SK-N-SH (cell line): ENCODE measurements around the gene TRPC4AP. TPM values are rescaled to one million over a fixed set of nuclear protein-coding genes. Genes with fewer than 3 reads are reported as not detected.

ENCODE experiments used
- CTCF ChIA-PET: fragments of 300-600, 350-600 bp; formaldehyde crosslinking; extraction: SDS; loops from one replicate; lab custom pipeline; 2021; lab: Yijun Ruan, JAX
- POLR2A ChIA-PET: fragments of 350-600 bp; sonication (Branson Sonifier 250); formaldehyde crosslinking; extraction: SDS; loops from one replicate; lab custom pipeline; 2020; ENCODE audit warnings: antibody characterized with exemption, inconsistent platforms; lab: Yijun Ruan, JAX
- DNase-seq: peaks from one replicate; pipeline ENCODE4 v3.0.0; 2012
- H2AFZ ChIP-seq: fragments of 200-600 bp; sonication (generic); 2 replicates; pipeline ENCODE4 v1.8.1; 2016; ENCODE audit warnings: antibody characterized with exemption, mild to moderate bottlenecking, low read depth
- H3F3A ChIP-seq: fragments of 200-600 bp; sonication (generic); replicated peaks from 2 replicates; pipeline ENCODE3; 2016; ENCODE audit warnings: antibody characterized with exemption, mild to moderate bottlenecking; ENCODE audit not compliant: insufficient read depth
- H3K27ac ChIP-seq, 2 experiments: fragments of 200-500 bp in 1 of 2; fragments of 200-600 bp in 1 of 2; sonication (Bioruptor generic) in 1 of 2; sonication (generic), shearing (Covaris generic) in 1 of 2; 2 replicates each; pipeline versions ENCODE4 v1.5.1 to v1.6.1; 2014 to 2016; ENCODE audit warnings: low read depth in 2 of 2, inconsistent platforms in 1 of 2, low read length in 1 of 2, mild to moderate bottlenecking in 1 of 2, mixed read lengths in 1 of 2
- H3K27me3 ChIP-seq: fragments of 200-600 bp; sonication (generic), shearing (Covaris generic); 2 replicates; pipeline ENCODE4 v1.6.1; 2016; ENCODE audit warnings: mixed run types; ENCODE audit not compliant: insufficient read depth
- H3K36me3 ChIP-seq, 2 experiments: fragments of 200-500 bp in 1 of 2; fragments of 200-600 bp in 1 of 2; sonication (Bioruptor generic) in 1 of 2; sonication (generic) in 1 of 2; replicated peaks in 1 of 2; 2 replicates each; pipeline versions ENCODE3 to v1.5.1; 2014 to 2016; ENCODE audit warnings: low read length in 1 of 2, mild to moderate bottlenecking in 1 of 2; ENCODE audit not compliant: insufficient read depth in 2 of 2, control insufficient read depth in 1 of 2
- H3K4me1 ChIP-seq, 2 experiments: fragments of 200-500 bp in 1 of 2; fragments of 200-600 bp in 1 of 2; sonication (Bioruptor generic) in 1 of 2; sonication (generic), shearing (Covaris generic) in 1 of 2; 2 replicates each; pipeline versions ENCODE4 v1.5.1 to v1.6.1; 2014 to 2016; ENCODE audit warnings: low read depth in 1 of 2, low read length in 1 of 2, mixed run types in 1 of 2; ENCODE audit not compliant: insufficient read depth in 2 of 2, control insufficient read depth in 1 of 2
- H3K4me2 ChIP-seq: fragments of 200-600 bp; sonication (generic), shearing (Covaris generic); 2 replicates; pipeline ENCODE4 v1.6.1; 2017; ENCODE audit warnings: mixed run types
- H3K4me3 ChIP-seq, 2 experiments: fragments of 200-500 bp in 1 of 2; fragments of 200-600 bp in 1 of 2; sonication (Bioruptor generic) in 1 of 2; sonication (generic), shearing (Covaris generic) in 1 of 2; 2 replicates each; pipeline versions ENCODE4 v1.5.1 to v1.8.1; 2014 to 2016; ENCODE audit warnings: low read depth in 2 of 2, inconsistent platforms in 1 of 2, low read length in 1 of 2, mild to moderate bottlenecking in 1 of 2, mixed read lengths in 1 of 2, moderate library complexity in 1 of 2
- H3K79me2 ChIP-seq: fragments of 200-600 bp; sonication (generic); 2 replicates; pipeline ENCODE4 v1.8.1; 2017; ENCODE audit warnings: mild to moderate bottlenecking; ENCODE audit not compliant: insufficient read depth
- H3K9ac ChIP-seq: fragments of 200-600 bp; sonication (generic); 2 replicates; pipeline ENCODE4 v1.6.1; 2017; ENCODE audit warnings: mixed run types
- H3K9me2 ChIP-seq: fragments of 200-600 bp; sonication (generic); 2 replicates; pipeline ENCODE4 v1.6.1; 2017; ENCODE audit warnings: mixed run types
- H3K9me3 ChIP-seq: fragments of 200-600 bp; sonication (generic); 2 replicates; pipeline ENCODE4 v1.6.1; 2017; ENCODE audit warnings: mixed run types, mild to moderate bottlenecking, moderate library complexity
- H4K20me1 ChIP-seq: fragments of 200-600 bp; sonication (generic); 2 replicates; pipeline ENCODE4 v1.6.1; 2017; ENCODE audit warnings: mild to moderate bottlenecking, mixed run types; ENCODE audit not compliant: insufficient read depth
- CHD2 ChIP-seq: fragments of 150-350 bp; IDR thresholded peaks from 2 replicates; pipeline ENCODE4 v1.6.1; 2018; ENCODE audit warnings: low read length; ENCODE audit not compliant: partially characterized antibody
- ELF1 ChIP-seq: IDR thresholded peaks from 2 replicates; pipeline ENCODE4 v1.4.0; 2012
- EP300 ChIP-seq, 2 experiments: IDR thresholded peaks; 2 replicates each; pipeline versions ENCODE4 v1.4.0 to v1.6.1; 2012; ENCODE audit warnings: borderline replicate concordance in 1 of 2, low read depth in 1 of 2, low read length in 1 of 2
- EZH2phosphoT487 ChIP-seq: fragments of 200-600 bp; sonication (generic); IDR thresholded peaks from 2 replicates; pipeline ENCODE4 v1.6.1; 2017; ENCODE audit warnings: low read depth, mixed run types, mild to moderate bottlenecking, antibody characterized with exemption, moderate library complexity, borderline replicate concordance
- FOSL2 ChIP-seq: IDR thresholded peaks from 2 replicates; pipeline ENCODE4 v1.4.0; 2012; ENCODE audit warnings: low read depth, mild to moderate bottlenecking, moderate library complexity, borderline replicate concordance
- FOXJ3 ChIP-seq: sonication (generic); formaldehyde crosslinking; IDR thresholded peaks from 2 replicates; pipeline ENCODE4 v1.5.1; 2020; ENCODE audit warnings: mild to moderate bottlenecking, missing genetic modification reagents
- GATA2 ChIP-seq: sonication (generic); formaldehyde crosslinking; IDR thresholded peaks from 2 replicates; pipeline ENCODE4 v1.5.0; 2020; ENCODE audit warnings: mild to moderate bottlenecking, missing genetic modification reagents
- MXI1 ChIP-seq: IDR thresholded peaks from 2 replicates; pipeline ENCODE4 v1.6.1; 2012; ENCODE audit warnings: mild to moderate bottlenecking, low read depth, low read length, improper control_type of control experiment
- POLR2AphosphoS5 ChIP-seq: IDR thresholded peaks from 2 replicates; pipeline ENCODE4 v1.6.1; 2012; ENCODE audit warnings: low read depth, low read length
- RAD21 ChIP-seq: IDR thresholded peaks from 2 replicates; pipeline ENCODE4 v1.6.1; 2012; ENCODE audit warnings: mild to moderate bottlenecking, low read length
- RFX5 ChIP-seq: IDR thresholded peaks from 2 replicates; pipeline ENCODE4 v1.6.1; 2012; ENCODE audit warnings: mild to moderate bottlenecking, improper control_type of control experiment, low read length
- RXRA ChIP-seq: IDR thresholded peaks from 2 replicates; pipeline ENCODE4 v1.4.0; 2012; ENCODE audit warnings: low read depth, mild to moderate bottlenecking, borderline replicate concordance
- SMC3 ChIP-seq: IDR thresholded peaks from 2 replicates; pipeline ENCODE4 v1.6.1; 2012; ENCODE audit warnings: low read depth, low read length, improper control_type of control experiment
- TCF12 ChIP-seq: IDR thresholded peaks from 2 replicates; pipeline ENCODE4 v1.4.0; 2012
- TEAD4 ChIP-seq: IDR thresholded peaks from 2 replicates; pipeline ENCODE4 v1.4.0; 2012; ENCODE audit warnings: mild to moderate bottlenecking, borderline replicate concordance; ENCODE audit not compliant: insufficient read depth
- YY1 ChIP-seq: IDR thresholded peaks from 2 replicates; pipeline ENCODE4 v1.4.0; 2012; ENCODE audit warnings: low read depth, mild to moderate bottlenecking
- WGBS: methylation state at CpG from one replicate; pipeline ENCODE4 v1.1.6; 2017; ENCODE audit warnings: low lambda C conversion rate; 5-methylcytosine and 5-hydroxymethylcytosine counted together
- polyA plus RNA-seq, 3 experiments: library from polyadenylated mRNA; depleted of rRNA; stranded (reverse); fragments of >200 nt; gene quantifications; 2 replicates each; pipeline ENCODE4 v1.2.3, GENCODE V29; 2012
- TF ChIP-seq, protein P1 (sequence below): fragments of 200-600 bp; sonication (generic); IDR thresholded peaks from 2 replicates; pipeline ENCODE4 v1.6.1; 2017; ENCODE audit warnings: antibody characterized with exemption, mild to moderate bottlenecking, moderate library complexity
- TF ChIP-seq, protein P2 (sequence below): IDR thresholded peaks from 2 replicates; pipeline ENCODE4 v1.4.0; 2012; ENCODE audit warnings: low read depth, borderline replicate concordance
- TF ChIP-seq, protein P3 (sequence below): IDR thresholded peaks from 2 replicates; pipeline ENCODE4; 2012
- TF ChIP-seq, protein P4 (sequence below): IDR thresholded peaks from 2 replicates; pipeline ENCODE4 v1.4.0; 2012; ENCODE audit warnings: low read depth, borderline replicate concordance

TRPC4AP gene
- polyA plus RNA-seq, 1 of the 3 experiments (the other 2 are of a cell fraction) = 57.4 TPM

DNA sequence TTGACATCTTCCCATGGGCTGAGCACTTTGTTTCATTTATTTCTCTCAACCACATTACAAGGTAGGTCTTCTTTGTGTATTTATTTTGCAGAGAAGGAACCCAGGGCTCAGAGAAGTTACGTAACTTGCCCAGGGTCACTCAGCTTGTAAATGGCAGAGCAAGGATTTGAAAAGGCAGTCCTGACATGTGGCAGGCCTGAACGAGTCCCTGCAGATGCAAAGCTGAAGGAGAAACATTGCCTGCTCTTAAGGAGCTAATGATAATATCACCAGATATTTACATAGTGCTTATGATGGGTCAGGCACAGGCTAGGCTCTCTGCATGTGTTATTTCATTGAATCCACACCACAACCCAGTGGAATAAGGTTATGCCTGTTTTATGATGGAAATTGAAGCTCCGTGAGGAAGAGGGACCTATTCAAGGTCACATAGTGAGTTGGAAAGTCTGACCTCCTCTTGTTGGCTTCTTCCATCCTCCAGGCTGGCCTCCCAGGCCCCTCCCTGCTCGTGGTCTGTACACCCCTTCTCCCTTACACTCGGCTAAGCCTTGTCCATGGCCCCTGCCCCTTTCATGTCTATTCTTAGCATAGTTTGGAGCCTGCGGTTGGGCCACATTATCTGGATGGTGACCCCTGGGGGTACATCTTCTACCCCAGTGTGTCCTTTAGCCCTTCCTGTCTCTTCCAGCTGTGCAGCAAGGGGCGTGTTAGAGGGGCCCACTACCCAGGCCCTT is 124.4 kb downstream of the TRPC4AP start:
- ChIA-PET CTCF (interaction anchor here (1.0 kb wide), 1 partner anchor 94 kb away, joined by 4 read pairs; no protein-coding TSS in a partner anchor), POLR2A (interaction anchor here (0.6 kb wide), 1 partner anchor 13 kb away, joined by 3 read pairs; no protein-coding TSS in a partner anchor)

DNA sequence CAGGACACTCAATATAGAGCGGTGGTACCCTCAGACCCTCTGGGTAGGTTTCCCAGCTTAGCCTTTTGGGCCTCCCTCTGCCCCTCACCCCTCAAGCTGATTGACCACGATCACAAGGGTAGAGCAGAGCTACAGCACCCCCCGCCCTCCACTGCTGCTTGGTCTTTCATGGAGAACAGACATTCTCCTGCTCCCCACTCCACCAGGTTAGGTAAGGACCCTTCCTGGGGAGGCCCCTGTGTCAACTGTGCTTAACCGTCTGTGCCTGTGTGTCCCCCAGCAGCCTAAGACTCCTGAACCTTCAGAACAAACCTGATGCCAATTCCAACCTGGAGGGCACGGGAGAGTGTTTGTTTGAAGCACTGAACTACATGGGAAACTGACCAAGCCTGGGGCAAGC is 125.2 kb downstream of the TRPC4AP start:
- H4K20me1 ChIP-seq = no peaks in the 10 kb centered on the region
- ChIA-PET CTCF (interaction anchor here (1.0 kb wide), 1 partner anchor 93 kb away, joined by 4 read pairs; no protein-coding TSS in a partner anchor), POLR2A (no interaction called here)
- no peaks in the 10 kb centered on the region for H3K36me3 ChIP-seq
- no peaks in the 10 kb centered on the region for H3K9me3 ChIP-seq
- DNase-seq = no peak
- no peak overlapping the region for H3K4me3 ChIP-seq
- no peaks in the 10 kb centered on the region for H3K79me2 ChIP-seq
- H2AFZ ChIP-seq = no peak overlapping the region
- H3K27me3 ChIP-seq = no peaks in the 10 kb centered on the region
- H3F3A ChIP-seq = no peaks in the 10 kb centered on the region
- peaks cover 0 to 7% of the 10 kb centered on the region in 2 experiments; a peak in 1 of 4 replicates for H3K4me1 ChIP-seq
- H3K4me2 ChIP-seq = no peak overlapping the region
- H3K9me2 ChIP-seq = no peaks in the 10 kb centered on the region
- H3K27ac ChIP-seq = no peak overlapping the region
- WGBS = 73% methylated on average over 5 of the region's 5 CpGs
- no peak overlapping the region for H3K9ac ChIP-seq
- TF ChIP-seq POLR2AphosphoS5 = no peak
- no peak for TF ChIP-seq TCF12
- TF ChIP-seq TEAD4 = no peak
- no peak for TF ChIP-seq YY1
- TF ChIP-seq, protein P1, sequence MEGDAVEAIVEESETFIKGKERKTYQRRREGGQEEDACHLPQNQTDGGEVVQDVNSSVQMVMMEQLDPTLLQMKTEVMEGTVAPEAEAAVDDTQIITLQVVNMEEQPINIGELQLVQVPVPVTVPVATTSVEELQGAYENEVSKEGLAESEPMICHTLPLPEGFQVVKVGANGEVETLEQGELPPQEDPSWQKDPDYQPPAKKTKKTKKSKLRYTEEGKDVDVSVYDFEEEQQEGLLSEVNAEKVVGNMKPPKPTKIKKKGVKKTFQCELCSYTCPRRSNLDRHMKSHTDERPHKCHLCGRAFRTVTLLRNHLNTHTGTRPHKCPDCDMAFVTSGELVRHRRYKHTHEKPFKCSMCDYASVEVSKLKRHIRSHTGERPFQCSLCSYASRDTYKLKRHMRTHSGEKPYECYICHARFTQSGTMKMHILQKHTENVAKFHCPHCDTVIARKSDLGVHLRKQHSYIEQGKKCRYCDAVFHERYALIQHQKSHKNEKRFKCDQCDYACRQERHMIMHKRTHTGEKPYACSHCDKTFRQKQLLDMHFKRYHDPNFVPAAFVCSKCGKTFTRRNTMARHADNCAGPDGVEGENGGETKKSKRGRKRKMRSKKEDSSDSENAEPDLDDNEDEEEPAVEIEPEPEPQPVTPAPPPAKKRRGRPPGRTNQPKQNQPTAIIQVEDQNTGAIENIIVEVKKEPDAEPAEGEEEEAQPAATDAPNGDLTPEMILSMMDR = no peak
- no peak for TF ChIP-seq CHD2
- TF ChIP-seq ELF1 = no peak
- no peak for TF ChIP-seq EZH2phosphoT487
- no peak for TF ChIP-seq MXI1
- TF ChIP-seq, protein P2, sequence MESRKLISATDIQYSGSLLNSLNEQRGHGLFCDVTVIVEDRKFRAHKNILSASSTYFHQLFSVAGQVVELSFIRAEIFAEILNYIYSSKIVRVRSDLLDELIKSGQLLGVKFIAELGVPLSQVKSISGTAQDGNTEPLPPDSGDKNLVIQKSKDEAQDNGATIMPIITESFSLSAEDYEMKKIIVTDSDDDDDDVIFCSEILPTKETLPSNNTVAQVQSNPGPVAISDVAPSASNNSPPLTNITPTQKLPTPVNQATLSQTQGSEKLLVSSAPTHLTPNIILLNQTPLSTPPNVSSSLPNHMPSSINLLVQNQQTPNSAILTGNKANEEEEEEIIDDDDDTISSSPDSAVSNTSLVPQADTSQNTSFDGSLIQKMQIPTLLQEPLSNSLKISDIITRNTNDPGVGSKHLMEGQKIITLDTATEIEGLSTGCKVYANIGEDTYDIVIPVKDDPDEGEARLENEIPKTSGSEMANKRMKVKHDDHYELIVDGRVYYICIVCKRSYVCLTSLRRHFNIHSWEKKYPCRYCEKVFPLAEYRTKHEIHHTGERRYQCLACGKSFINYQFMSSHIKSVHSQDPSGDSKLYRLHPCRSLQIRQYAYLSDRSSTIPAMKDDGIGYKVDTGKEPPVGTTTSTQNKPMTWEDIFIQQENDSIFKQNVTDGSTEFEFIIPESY = no peak
- no peak for TF ChIP-seq RAD21
- TF ChIP-seq, protein P3, sequence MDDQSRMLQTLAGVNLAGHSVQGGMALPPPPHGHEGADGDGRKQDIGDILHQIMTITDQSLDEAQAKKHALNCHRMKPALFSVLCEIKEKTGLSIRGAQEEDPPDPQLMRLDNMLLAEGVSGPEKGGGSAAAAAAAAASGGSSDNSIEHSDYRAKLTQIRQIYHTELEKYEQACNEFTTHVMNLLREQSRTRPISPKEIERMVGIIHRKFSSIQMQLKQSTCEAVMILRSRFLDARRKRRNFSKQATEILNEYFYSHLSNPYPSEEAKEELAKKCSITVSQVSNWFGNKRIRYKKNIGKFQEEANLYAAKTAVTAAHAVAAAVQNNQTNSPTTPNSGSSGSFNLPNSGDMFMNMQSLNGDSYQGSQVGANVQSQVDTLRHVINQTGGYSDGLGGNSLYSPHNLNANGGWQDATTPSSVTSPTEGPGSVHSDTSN = no peak

More for the DNA sequence above, 124.4 kb downstream of the TRPC4AP start:
- Histone ChIP-seq H3K36me3 (no peaks in the 10 kb centered on the region), H3K9me3 (no peaks in the 10 kb centered on the region), H3K4me2 (no peak overlapping the region), H3K9me2 (no peaks in the 10 kb centered on the region), H3K27me3 (no peaks in the 10 kb centered on the region), H3K4me1 (peaks cover 0 to 7% of the 10 kb centered on the region in 2 experiments; a peak in 1 of 4 replicates), H3K79me2 (no peaks in the 10 kb centered on the region), H3F3A (no peaks in the 10 kb centered on the region), H2AFZ (no peak overlapping the region), H4K20me1 (no peaks in the 10 kb centered on the region), H3K27ac (no peak overlapping the region), H3K9ac (no peak overlapping the region), H3K4me3 (no peak overlapping the region)
- TF ChIP-seq RFX5 (no peak), FOXJ3 (CRISPR knock-in tag) (no peak), GATA2 (CRISPR knock-in tag) (no peak), FOSL2 (no peak), TEAD4 (no peak), SMC3 (no peak), EP300 (IDR thresholded peaks at IDR 0.05; ENCODE audit: borderline replicate concordance in 1 of 2, low read depth in 1 of 2, low read length in 1 of 2) (no peak), RXRA (no peak)
- TF ChIP-seq, protein P1 = no peak
- TF ChIP-seq, protein P4, sequence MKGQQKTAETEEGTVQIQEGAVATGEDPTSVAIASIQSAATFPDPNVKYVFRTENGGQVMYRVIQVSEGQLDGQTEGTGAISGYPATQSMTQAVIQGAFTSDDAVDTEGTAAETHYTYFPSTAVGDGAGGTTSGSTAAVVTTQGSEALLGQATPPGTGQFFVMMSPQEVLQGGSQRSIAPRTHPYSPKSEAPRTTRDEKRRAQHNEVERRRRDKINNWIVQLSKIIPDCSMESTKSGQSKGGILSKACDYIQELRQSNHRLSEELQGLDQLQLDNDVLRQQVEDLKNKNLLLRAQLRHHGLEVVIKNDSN = no peak
- 78% methylated on average over 7 of the region's 7 CpGs for WGBS
- no peak for DNase-seq
